ENCODE measurements around the gene MRPS10. TPM values are rescaled to one million over a fixed set of nuclear protein-coding genes. Genes with fewer than 3 reads are reported as not detected.
A peak's percentile ranks its signal among the peaks of the same experiment; 100 is the strongest.

MRPS10 gene
- total RNA-seq, 1 donor from 2014 or later, result 32.1 TPM

GRCh38 chr6:42168650-42169049, 49.0 kb downstream of the MRPS10 start:
- Histone ChIP-seq H3K27me3 (ENCODE audit: insufficient read depth, low read length) (no peaks in the 10 kb centered on the region), H3K4me1 (ENCODE audit: insufficient read depth, low read length) (no peaks in the 10 kb centered on the region), H3K36me3 (ENCODE audit: insufficient read depth, low read length) (no peaks in the 10 kb centered on the region), H4K20me1 (ENCODE audit: insufficient read depth, low read length) (no peaks in the 10 kb centered on the region), H3K9ac (ENCODE audit: low read length) (no peak overlapping the region), H3K27ac (ENCODE audit: low read depth, low read length) (no peak overlapping the region), H3K4me2 (ENCODE audit: low read length) (no peak overlapping the region), H2AFZ (ENCODE audit: low read depth, low read length) (no peak overlapping the region), H3K4me3 (ENCODE audit: insufficient read depth, low read depth, low read length) (no peak overlapping the region), H3K79me2 (ENCODE audit: insufficient read depth, low read length) (no peaks in the 10 kb centered on the region), H3K9me3 (ENCODE audit: insufficient read depth, low read depth, low read length) (no peaks in the 10 kb centered on the region)
- DNase-seq (ENCODE audit: low read depth) (no peak), FAIRE-seq (no peak)
- TF ChIP-seq EZH2 (IDR thresholded peaks at IDR 0.05; ENCODE audit: insufficient read depth, low read length) (no peak), CTCF (IDR thresholded peaks at IDR 0.05; ENCODE audit: insufficient read depth, low read depth, low read length) (no peak)
- H3K4me1 Mint-ChIP-seq (ENCODE audit: low read depth, unreplicated experiment), result peaks cover 20% of the 10 kb centered on the region
- peaks cover 2% of the 10 kb centered on the region for H3K36me3 Mint-ChIP-seq (ENCODE audit: low read depth, unreplicated experiment)
- H3K27me3 Mint-ChIP-seq (ENCODE audit: low read depth, unreplicated experiment), result peaks cover 12% of the 10 kb centered on the region
- no peak overlapping the region for H3K4me3 Mint-ChIP-seq (ENCODE audit: unreplicated experiment)
- H3K9me3 Mint-ChIP-seq (ENCODE audit: unreplicated experiment), result peaks cover 2% of the 10 kb centered on the region
- H3K27ac Mint-ChIP-seq (ENCODE audit: unreplicated experiment), result no peak overlapping the region

DNA sequence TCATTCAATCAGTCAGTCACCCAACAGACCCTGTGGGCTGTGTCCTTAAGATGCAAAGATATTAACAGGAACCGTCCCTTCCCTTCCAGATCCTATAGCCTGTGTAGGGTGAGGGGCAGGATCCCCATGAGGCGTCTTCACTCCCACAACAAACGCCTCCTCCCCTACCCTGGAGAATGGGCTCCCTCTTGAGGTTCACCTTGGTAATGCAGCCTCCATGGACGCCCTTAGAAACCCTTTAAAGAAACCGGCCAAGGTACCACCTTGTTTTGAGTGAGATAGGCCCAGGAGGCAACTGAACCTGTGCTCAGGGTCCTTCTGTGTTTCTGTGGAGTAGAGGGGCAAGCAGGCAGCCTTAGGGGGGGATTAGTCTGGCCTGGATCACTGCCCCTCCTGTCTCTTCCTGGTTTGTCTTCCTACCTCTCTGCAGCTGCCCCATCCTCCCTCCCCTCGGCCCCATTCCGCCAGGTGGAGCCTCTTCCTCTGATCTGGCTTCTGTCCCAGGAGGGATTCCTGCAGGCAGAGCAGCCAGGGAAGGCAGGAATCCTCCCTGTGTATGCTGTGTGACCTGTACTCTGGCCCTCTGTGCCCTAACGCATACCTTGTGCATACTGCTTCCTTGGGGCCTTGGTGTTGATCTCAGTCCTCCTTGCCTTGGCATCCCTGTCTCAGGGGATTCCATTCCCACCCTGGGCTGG, 51.1 kb downstream of the MRPS10 start:
- Histone ChIP-seq H3K9ac (ENCODE audit: low read length) (no peak overlapping the region), H3K27ac (ENCODE audit: low read depth, low read length) (no peak overlapping the region), H3K4me2 (ENCODE audit: low read length) (no peak overlapping the region), H3K27me3 (ENCODE audit: insufficient read depth, low read length) (no peaks in the 10 kb centered on the region), H3K36me3 (ENCODE audit: insufficient read depth, low read length) (no peaks in the 10 kb centered on the region), H4K20me1 (ENCODE audit: insufficient read depth, low read length) (no peaks in the 10 kb centered on the region), H3K9me3 (ENCODE audit: insufficient read depth, low read depth, low read length) (no peaks in the 10 kb centered on the region), H2AFZ (ENCODE audit: low read depth, low read length) (peak overlapping the region; percentile 72), H3K4me1 (ENCODE audit: insufficient read depth, low read length) (no peaks in the 10 kb centered on the region), H3K79me2 (ENCODE audit: insufficient read depth, low read length) (no peaks in the 10 kb centered on the region), H3K4me3 (ENCODE audit: insufficient read depth, low read depth, low read length) (no peak overlapping the region)
- peak; percentile 95 for TF ChIP-seq CTCF (IDR thresholded peaks at IDR 0.05; ENCODE audit: insufficient read depth, low read depth, low read length)
- no peak for TF ChIP-seq EZH2 (IDR thresholded peaks at IDR 0.05; ENCODE audit: insufficient read depth, low read length)
- DNase-seq (ENCODE audit: low read depth), result peak; percentile 22
- Mint-ChIP-seq H3K9me3 (ENCODE audit: unreplicated experiment) (peaks cover 4% of the 10 kb centered on the region), H3K4me3 (ENCODE audit: unreplicated experiment) (no peak overlapping the region), H3K27ac (ENCODE audit: unreplicated experiment) (no peak overlapping the region), H3K27me3 (ENCODE audit: low read depth, unreplicated experiment) (peaks cover 9% of the 10 kb centered on the region), H3K36me3 (ENCODE audit: low read depth, unreplicated experiment) (peaks cover 2% of the 10 kb centered on the region), H3K4me1 (ENCODE audit: low read depth, unreplicated experiment) (peaks cover 22% of the 10 kb centered on the region)
- FAIRE-seq, result no peak

DNA sequence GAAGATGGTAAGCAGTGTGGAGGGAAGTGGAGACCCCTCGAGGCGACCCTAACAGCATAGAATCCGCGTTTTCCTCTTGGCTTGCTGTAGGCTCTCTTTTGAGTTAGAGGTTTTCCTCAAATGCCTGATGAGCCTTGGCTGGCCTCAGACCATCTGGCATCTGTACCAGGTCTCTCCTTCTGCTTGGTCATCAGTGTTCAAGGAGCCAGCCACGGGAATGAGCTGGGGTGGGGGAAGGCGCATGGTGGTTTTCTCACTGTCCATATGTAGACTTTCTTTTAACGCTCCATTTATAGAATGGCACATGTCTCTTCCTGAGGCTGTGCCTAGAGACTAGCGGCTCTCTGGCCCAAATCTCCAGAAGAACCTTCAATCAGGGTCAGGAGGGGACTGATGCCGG, 52.6 kb downstream of the MRPS10 start:
- H3K27me3 ChIP-seq (ENCODE audit: insufficient read depth, low read length), result no peaks in the 10 kb centered on the region
- Mint-ChIP-seq H3K9me3 (ENCODE audit: unreplicated experiment) (peaks cover 5% of the 10 kb centered on the region), H3K27me3 (ENCODE audit: low read depth, unreplicated experiment) (peaks cover 20% of the 10 kb centered on the region), H3K27ac (ENCODE audit: unreplicated experiment) (peak overlapping the region; percentile 11), H3K4me1 (ENCODE audit: low read depth, unreplicated experiment) (peaks cover 22% of the 10 kb centered on the region), H3K36me3 (ENCODE audit: low read depth, unreplicated experiment) (peaks cover 2% of the 10 kb centered on the region), H3K4me3 (ENCODE audit: unreplicated experiment) (no peak overlapping the region)
- H3K4me1 ChIP-seq (ENCODE audit: insufficient read depth, low read length), result no peaks in the 10 kb centered on the region
- DNase-seq (ENCODE audit: low read depth) (peak; percentile 62), FAIRE-seq (no peak)
- H3K9me3 ChIP-seq (ENCODE audit: insufficient read depth, low read depth, low read length), result no peaks in the 10 kb centered on the region
- no peaks in the 10 kb centered on the region for H4K20me1 ChIP-seq (ENCODE audit: insufficient read depth, low read length)
- no peaks in the 10 kb centered on the region for H3K79me2 ChIP-seq (ENCODE audit: insufficient read depth, low read length)
- H3K4me3 ChIP-seq (ENCODE audit: insufficient read depth, low read depth, low read length), result no peak overlapping the region
- no peak for TF ChIP-seq CTCF (IDR thresholded peaks at IDR 0.05; ENCODE audit: insufficient read depth, low read depth, low read length)
- no peak for TF ChIP-seq EZH2 (IDR thresholded peaks at IDR 0.05; ENCODE audit: insufficient read depth, low read length)
- H3K4me2 ChIP-seq (ENCODE audit: low read length), result no peak overlapping the region
- H3K27ac ChIP-seq (ENCODE audit: low read depth, low read length), result no peak overlapping the region
- no peak overlapping the region for H3K9ac ChIP-seq (ENCODE audit: low read length)
- no peaks in the 10 kb centered on the region for H3K36me3 ChIP-seq (ENCODE audit: insufficient read depth, low read length)
- no peak overlapping the region for H2AFZ ChIP-seq (ENCODE audit: low read depth, low read length)

Data from astrocyte (in vitro differentiated cells and primary cell).